HEK293 (cell line): ENCODE results near the gene FAM151B.

ENCODE experiments used
- BCL11A ChIP-seq: fragments of 450-650 bp; formaldehyde crosslinking; IDR thresholded peaks from 2 replicates; pipeline ENCODE4 v1.5.1; 2016; ENCODE audit warnings: low read depth, missing biosample characterization, missing genetic modification characterization
- KLF8 ChIP-seq: fragments of 450-650 bp; formaldehyde crosslinking; IDR thresholded peaks from 2 replicates; pipeline ENCODE4 v1.5.1; 2016; ENCODE audit warnings: missing biosample characterization, missing genetic modification characterization
- MYNN ChIP-seq: fragments of 450-650 bp; formaldehyde crosslinking; IDR thresholded peaks from 2 replicates; pipeline ENCODE4 v1.5.1; 2016; ENCODE audit warnings: missing biosample characterization, missing genetic modification characterization, borderline replicate concordance
- YY1 ChIP-seq: fragments of 450-650 bp; formaldehyde crosslinking; IDR thresholded peaks from 2 replicates; pipeline ENCODE4 v1.5.1; 2018; ENCODE audit warnings: missing biosample characterization, missing genetic modification characterization
- ZBTB1 ChIP-seq: fragments of 450-650 bp; formaldehyde crosslinking; IDR thresholded peaks from 2 replicates; pipeline ENCODE4 v1.5.1; 2016; ENCODE audit warnings: missing biosample characterization, missing genetic modification characterization
- ZFP37 ChIP-seq: fragments of 450-650 bp; formaldehyde crosslinking; IDR thresholded peaks from 2 replicates; pipeline ENCODE4 v1.5.1; 2016; ENCODE audit warnings: missing biosample characterization, missing genetic modification characterization
- ZIC2 ChIP-seq: fragments of 450-650 bp; formaldehyde crosslinking; IDR thresholded peaks from 2 replicates; pipeline ENCODE4 v1.5.1; 2016; ENCODE audit warnings: missing biosample characterization, missing genetic modification characterization
- ZNF114 ChIP-seq: fragments of 450-650 bp; formaldehyde crosslinking; IDR thresholded peaks from 2 replicates; pipeline ENCODE4 v1.5.0; 2017; ENCODE audit warnings: missing biosample characterization, missing genetic modification characterization
- ZNF140 ChIP-seq: fragments of 450-650 bp; formaldehyde crosslinking; IDR thresholded peaks from 2 replicates; pipeline ENCODE4 v1.5.1; 2016; ENCODE audit warnings: missing biosample characterization, missing genetic modification characterization
- ZNF16 ChIP-seq: fragments of 450-650 bp; formaldehyde crosslinking; IDR thresholded peaks from 2 replicates; pipeline ENCODE4 v1.5.1; 2016; ENCODE audit warnings: low read depth, missing biosample characterization, missing genetic modification characterization
- ZNF214 ChIP-seq: fragments of 450-650 bp; formaldehyde crosslinking; IDR thresholded peaks from 2 replicates; pipeline ENCODE4 v1.5.1; 2017; ENCODE audit warnings: missing biosample characterization, mild to moderate bottlenecking, missing genetic modification characterization, borderline replicate concordance
- ZNF23 ChIP-seq: fragments of 450-650 bp; formaldehyde crosslinking; IDR thresholded peaks from 2 replicates; pipeline ENCODE4 v1.5.1; 2016; ENCODE audit warnings: missing biosample characterization, missing genetic modification characterization, borderline replicate concordance
- ZNF510 ChIP-seq: fragments of 450-650 bp; formaldehyde crosslinking; IDR thresholded peaks from 2 replicates; pipeline ENCODE4 v1.5.1; 2018; ENCODE audit warnings: mild to moderate bottlenecking, missing genetic modification characterization, missing biosample characterization; ENCODE audit not compliant: insufficient replicate concordance
- ZNF544 ChIP-seq: fragments of 450-650 bp; formaldehyde crosslinking; IDR thresholded peaks from 2 replicates; pipeline ENCODE4 v1.5.0; 2017; ENCODE audit warnings: missing biosample characterization, missing genetic modification characterization
- ZNF558 ChIP-seq: fragments of 450-650 bp; formaldehyde crosslinking; IDR thresholded peaks from 2 replicates; pipeline ENCODE4 v1.5.1; 2016; ENCODE audit warnings: missing biosample characterization, missing genetic modification characterization
- ZNF600 ChIP-seq: fragments of 450-650 bp; formaldehyde crosslinking; IDR thresholded peaks from 2 replicates; pipeline ENCODE4 v1.5.1; 2016; ENCODE audit warnings: missing biosample characterization, missing genetic modification characterization
- ZNF629 ChIP-seq: fragments of 450-650 bp; formaldehyde crosslinking; IDR thresholded peaks from 2 replicates; pipeline ENCODE4 v1.5.1; 2017; ENCODE audit warnings: missing biosample characterization, missing genetic modification characterization
- ZNF660 ChIP-seq: fragments of 450-650 bp; IDR thresholded peaks from 2 replicates; pipeline ENCODE4 v1.5.1; 2018; ENCODE audit warnings: missing biosample characterization, mild to moderate bottlenecking, missing genetic modification characterization
- ZXDB ChIP-seq: fragments of 450-650 bp; formaldehyde crosslinking; IDR thresholded peaks from 2 replicates; pipeline ENCODE4 v1.5.1; 2016; ENCODE audit warnings: missing biosample characterization, missing genetic modification characterization
- TF ChIP-seq, protein P1 (sequence below): fragments of 450-650 bp; formaldehyde crosslinking; IDR thresholded peaks from 2 replicates; pipeline ENCODE4 v1.5.1; 2016; ENCODE audit warnings: missing biosample characterization, missing genetic modification characterization, low read depth
- TF ChIP-seq, protein P2 (sequence below): sonication (generic); formaldehyde crosslinking; IDR thresholded peaks from 2 replicates; pipeline ENCODE4 v1.8.1; 2022; ENCODE audit warnings: mild to moderate bottlenecking, moderate library complexity, missing genetic modification reagents
- TF ChIP-seq, protein P3 (sequence below): fragments of 450-650 bp; formaldehyde crosslinking; IDR thresholded peaks from 2 replicates; pipeline ENCODE4 v1.5.1; 2016; ENCODE audit warnings: missing biosample characterization, missing genetic modification characterization
- TF ChIP-seq, protein P4 (sequence below): fragments of 450-650 bp; formaldehyde crosslinking; IDR thresholded peaks from 2 replicates; pipeline ENCODE4 v1.5.1; 2016; ENCODE audit warnings: missing biosample characterization, missing genetic modification characterization
- TF ChIP-seq, protein P5 (sequence below): fragments of 450-650 bp; formaldehyde crosslinking; IDR thresholded peaks from 2 replicates; pipeline ENCODE4 v1.5.1; 2016; ENCODE audit warnings: missing biosample characterization, missing genetic modification characterization
- TF ChIP-seq, protein P6 (sequence below): fragments of 450-650 bp; formaldehyde crosslinking; IDR thresholded peaks from 2 replicates; pipeline ENCODE4 v1.5.1; 2017; ENCODE audit warnings: missing biosample characterization, mild to moderate bottlenecking, missing genetic modification characterization, moderate library complexity
- TF ChIP-seq, protein P7 (sequence below): fragments of 450-650 bp; formaldehyde crosslinking; optimal IDR thresholded peaks from 2 replicates; pipeline ENCODE3; 2016; ENCODE audit warnings: missing biosample characterization, mild to moderate bottlenecking, missing genetic modification characterization
- TF ChIP-seq, protein P8 (sequence below): fragments of 450-650 bp; formaldehyde crosslinking; IDR thresholded peaks from 2 replicates; pipeline ENCODE4 v1.5.1; 2016; ENCODE audit warnings: missing biosample characterization, missing genetic modification characterization, low read depth

Gene FAM151B

DNA sequence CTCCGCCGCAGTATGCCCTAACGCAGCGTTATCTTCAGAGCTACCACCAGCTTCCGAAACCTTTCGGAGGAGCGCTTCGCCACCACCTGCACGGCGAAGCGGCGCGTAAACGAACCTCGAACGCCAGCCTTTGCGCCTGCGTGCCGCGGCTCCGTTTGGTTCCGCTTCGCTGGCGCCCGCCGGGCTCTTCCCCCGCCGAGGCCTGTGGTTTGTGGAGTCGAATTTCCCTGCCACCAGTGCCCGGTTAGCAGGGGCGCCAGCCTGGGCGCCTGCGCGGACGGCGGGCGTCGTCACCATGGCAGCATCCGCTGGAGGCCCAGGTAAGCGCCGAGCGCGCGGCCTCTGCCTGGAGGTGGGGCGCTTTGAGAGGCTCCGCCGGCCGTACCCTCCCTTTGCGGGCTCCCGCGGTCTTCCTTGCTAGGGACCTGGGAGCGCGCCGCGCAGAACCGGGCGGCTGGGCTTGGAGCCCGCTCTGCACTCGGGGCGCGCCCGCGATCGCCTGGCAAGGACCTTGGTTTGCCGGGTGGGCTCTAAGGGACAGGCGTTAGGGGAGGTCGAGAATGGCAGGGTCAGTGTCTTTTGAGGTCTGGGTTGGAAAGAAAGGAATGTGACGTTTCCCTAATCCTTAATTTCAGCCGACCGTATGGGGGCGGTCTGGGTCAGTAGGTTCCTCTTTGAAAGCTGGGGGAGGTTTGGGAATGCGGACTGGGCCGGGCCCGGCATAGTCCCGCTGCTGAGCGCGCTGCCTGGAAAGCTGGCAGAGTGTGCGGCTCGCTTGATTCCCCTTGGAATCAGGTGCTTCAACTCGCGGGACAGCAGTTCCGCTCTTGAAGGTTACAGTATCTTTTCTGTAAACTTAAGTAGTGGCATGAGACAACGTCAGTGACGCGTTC, at the start of gene FAM151B (continued):
- TF ChIP-seq, protein P1, sequence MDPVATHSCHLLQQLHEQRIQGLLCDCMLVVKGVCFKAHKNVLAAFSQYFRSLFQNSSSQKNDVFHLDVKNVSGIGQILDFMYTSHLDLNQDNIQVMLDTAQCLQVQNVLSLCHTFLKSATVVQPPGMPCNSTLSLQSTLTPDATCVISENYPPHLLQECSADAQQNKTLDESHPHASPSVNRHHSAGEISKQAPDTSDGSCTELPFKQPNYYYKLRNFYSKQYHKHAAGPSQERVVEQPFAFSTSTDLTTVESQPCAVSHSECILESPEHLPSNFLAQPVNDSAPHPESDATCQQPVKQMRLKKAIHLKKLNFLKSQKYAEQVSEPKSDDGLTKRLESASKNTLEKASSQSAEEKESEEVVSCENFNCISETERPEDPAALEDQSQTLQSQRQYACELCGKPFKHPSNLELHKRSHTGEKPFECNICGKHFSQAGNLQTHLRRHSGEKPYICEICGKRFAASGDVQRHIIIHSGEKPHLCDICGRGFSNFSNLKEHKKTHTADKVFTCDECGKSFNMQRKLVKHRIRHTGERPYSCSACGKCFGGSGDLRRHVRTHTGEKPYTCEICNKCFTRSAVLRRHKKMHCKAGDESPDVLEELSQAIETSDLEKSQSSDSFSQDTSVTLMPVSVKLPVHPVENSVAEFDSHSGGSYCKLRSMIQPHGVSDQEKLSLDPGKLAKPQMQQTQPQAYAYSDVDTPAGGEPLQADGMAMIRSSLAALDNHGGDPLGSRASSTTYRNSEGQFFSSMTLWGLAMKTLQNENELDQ (tag by site-specific recombination): no peak
- TF ChIP-seq, protein P2, sequence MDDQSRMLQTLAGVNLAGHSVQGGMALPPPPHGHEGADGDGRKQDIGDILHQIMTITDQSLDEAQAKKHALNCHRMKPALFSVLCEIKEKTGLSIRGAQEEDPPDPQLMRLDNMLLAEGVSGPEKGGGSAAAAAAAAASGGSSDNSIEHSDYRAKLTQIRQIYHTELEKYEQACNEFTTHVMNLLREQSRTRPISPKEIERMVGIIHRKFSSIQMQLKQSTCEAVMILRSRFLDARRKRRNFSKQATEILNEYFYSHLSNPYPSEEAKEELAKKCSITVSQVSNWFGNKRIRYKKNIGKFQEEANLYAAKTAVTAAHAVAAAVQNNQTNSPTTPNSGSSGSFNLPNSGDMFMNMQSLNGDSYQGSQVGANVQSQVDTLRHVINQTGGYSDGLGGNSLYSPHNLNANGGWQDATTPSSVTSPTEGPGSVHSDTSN (CRISPR knock-in tag): peak; percentile 74; the same call in 1 of the 2 replicates
- TF ChIP-seq BCL11A (0 out of 2 replicates have a peak, but pooled peaks have one; percentile 25), ZNF140 (tag by site-specific recombination) (peak; percentile 90), ZNF629 (tag by site-specific recombination) (peak; percentile 57), ZNF558 (no peak), ZFP37 (tag by site-specific recombination) (peak; percentile 91), ZNF16 (tag by site-specific recombination) (no peak), ZBTB1 (no peak), ZIC2 (peak; percentile 49), ZNF510 (tag by site-specific recombination) (no peak), ZNF660 (tag by site-specific recombination) (peak; percentile 90), ZNF544 (tag by site-specific recombination) (no peak), ZNF23 (tag by site-specific recombination) (no peak), ZNF214 (tag by site-specific recombination) (no peak), YY1 (tag by site-specific recombination) (0 out of 2 replicates have a peak, but pooled peaks have one; percentile 35), MYNN (tag by site-specific recombination) (no peak), ZXDB (tag by site-specific recombination) (peak; percentile 99), ZNF114 (no peak), ZNF600 (peak; percentile 100), KLF8 (tag by site-specific recombination) (peak; percentile 80)
- TF ChIP-seq, protein P3, sequence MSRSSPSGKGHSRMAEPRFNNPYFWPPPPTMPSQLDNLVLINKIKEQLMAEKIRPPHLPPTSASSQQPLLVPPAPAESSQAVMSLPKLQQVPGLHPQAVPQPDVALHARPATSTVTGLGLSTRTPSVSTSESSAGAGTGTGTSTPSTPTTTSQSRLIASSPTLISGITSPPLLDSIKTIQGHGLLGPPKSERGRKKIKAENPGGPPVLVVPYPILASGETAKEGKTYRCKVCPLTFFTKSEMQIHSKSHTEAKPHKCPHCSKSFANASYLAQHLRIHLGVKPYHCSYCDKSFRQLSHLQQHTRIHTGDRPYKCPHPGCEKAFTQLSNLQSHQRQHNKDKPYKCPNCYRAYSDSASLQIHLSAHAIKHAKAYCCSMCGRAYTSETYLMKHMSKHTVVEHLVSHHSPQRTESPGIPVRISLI (tag by site-specific recombination): no peak
- TF ChIP-seq, protein P4, sequence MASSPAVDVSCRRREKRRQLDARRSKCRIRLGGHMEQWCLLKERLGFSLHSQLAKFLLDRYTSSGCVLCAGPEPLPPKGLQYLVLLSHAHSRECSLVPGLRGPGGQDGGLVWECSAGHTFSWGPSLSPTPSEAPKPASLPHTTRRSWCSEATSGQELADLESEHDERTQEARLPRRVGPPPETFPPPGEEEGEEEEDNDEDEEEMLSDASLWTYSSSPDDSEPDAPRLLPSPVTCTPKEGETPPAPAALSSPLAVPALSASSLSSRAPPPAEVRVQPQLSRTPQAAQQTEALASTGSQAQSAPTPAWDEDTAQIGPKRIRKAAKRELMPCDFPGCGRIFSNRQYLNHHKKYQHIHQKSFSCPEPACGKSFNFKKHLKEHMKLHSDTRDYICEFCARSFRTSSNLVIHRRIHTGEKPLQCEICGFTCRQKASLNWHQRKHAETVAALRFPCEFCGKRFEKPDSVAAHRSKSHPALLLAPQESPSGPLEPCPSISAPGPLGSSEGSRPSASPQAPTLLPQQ (tag by site-specific recombination): peak; percentile 82
- TF ChIP-seq, protein P5, sequence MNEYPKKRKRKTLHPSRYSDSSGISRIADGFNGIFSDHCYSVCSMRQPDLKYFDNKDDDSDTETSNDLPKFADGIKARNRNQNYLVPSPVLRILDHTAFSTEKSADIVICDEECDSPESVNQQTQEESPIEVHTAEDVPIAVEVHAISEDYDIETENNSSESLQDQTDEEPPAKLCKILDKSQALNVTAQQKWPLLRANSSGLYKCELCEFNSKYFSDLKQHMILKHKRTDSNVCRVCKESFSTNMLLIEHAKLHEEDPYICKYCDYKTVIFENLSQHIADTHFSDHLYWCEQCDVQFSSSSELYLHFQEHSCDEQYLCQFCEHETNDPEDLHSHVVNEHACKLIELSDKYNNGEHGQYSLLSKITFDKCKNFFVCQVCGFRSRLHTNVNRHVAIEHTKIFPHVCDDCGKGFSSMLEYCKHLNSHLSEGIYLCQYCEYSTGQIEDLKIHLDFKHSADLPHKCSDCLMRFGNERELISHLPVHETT (tag by site-specific recombination): no peak
- TF ChIP-seq, protein P6, sequence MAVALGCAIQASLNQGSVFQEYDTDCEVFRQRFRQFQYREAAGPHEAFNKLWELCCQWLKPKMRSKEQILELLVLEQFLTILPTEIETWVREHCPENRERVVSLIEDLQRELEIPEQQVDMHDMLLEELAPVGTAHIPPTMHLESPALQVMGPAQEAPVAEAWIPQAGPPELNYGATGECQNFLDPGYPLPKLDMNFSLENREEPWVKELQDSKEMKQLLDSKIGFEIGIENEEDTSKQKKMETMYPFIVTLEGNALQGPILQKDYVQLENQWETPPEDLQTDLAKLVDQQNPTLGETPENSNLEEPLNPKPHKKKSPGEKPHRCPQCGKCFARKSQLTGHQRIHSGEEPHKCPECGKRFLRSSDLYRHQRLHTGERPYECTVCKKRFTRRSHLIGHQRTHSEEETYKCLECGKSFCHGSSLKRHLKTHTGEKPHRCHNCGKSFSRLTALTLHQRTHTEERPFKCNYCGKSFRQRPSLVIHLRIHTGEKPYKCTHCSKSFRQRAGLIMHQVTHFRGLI: peak; percentile 87
- TF ChIP-seq, protein P7, sequence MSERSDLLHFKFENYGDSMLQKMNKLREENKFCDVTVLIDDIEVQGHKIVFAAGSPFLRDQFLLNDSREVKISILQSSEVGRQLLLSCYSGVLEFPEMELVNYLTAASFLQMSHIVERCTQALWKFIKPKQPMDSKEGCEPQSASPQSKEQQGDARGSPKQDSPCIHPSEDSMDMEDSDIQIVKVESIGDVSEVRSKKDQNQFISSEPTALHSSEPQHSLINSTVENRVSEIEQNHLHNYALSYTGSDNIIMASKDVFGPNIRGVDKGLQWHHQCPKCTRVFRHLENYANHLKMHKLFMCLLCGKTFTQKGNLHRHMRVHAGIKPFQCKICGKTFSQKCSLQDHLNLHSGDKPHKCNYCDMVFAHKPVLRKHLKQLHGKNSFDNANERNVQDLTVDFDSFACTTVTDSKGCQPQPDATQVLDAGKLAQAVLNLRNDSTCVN (tag by site-specific recombination): peak; percentile 99
- TF ChIP-seq, protein P8, sequence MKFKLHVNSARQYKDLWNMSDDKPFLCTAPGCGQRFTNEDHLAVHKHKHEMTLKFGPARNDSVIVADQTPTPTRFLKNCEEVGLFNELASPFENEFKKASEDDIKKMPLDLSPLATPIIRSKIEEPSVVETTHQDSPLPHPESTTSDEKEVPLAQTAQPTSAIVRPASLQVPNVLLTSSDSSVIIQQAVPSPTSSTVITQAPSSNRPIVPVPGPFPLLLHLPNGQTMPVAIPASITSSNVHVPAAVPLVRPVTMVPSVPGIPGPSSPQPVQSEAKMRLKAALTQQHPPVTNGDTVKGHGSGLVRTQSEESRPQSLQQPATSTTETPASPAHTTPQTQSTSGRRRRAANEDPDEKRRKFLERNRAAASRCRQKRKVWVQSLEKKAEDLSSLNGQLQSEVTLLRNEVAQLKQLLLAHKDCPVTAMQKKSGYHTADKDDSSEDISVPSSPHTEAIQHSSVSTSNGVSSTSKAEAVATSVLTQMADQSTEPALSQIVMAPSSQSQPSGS (tag by site-specific recombination): no peak
